HepG2 (cell line): ENCODE results near the gene HIPK3.

Source experiments
- CTCF ChIP-seq: sonication (generic); formaldehyde crosslinking; IDR thresholded peaks from 2 replicates; pipeline ENCODE4 v1.5.0; 2020; ENCODE audit warnings: mild to moderate bottlenecking, missing genetic modification reagents, moderate library complexity
- HNF4A ChIP-seq: sonication (generic); formaldehyde crosslinking; IDR thresholded peaks from 2 replicates; pipeline ENCODE4 v1.4.0; 2020; ENCODE audit warnings: missing genetic modification reagents
- MTA1 ChIP-seq: sonication (generic); formaldehyde crosslinking; IDR thresholded peaks from 2 replicates; pipeline ENCODE4 v1.4.0; 2020; ENCODE audit warnings: missing genetic modification reagents, mild to moderate bottlenecking, borderline replicate concordance
- RAD21 ChIP-seq: fragments of 450-650 bp; formaldehyde crosslinking; IDR thresholded peaks from 2 replicates; pipeline ENCODE4 v1.5.0; 2020; ENCODE audit warnings: mild to moderate bottlenecking
- REST ChIP-seq, 2 experiments: IDR thresholded peaks; 2 replicates each; pipeline ENCODE4 v1.6.1; 2011 to 2012; ENCODE audit warnings: low read length in 2 of 2, borderline replicate concordance in 1 of 2, low read depth in 1 of 2, mild to moderate bottlenecking in 1 of 2, moderate library complexity in 1 of 2
- SIN3A ChIP-seq: IDR thresholded peaks from 2 replicates; pipeline ENCODE4 v1.6.1; 2011; ENCODE audit warnings: low read depth, mild to moderate bottlenecking, control low read depth, low read length, borderline replicate concordance
- SP1 ChIP-seq, 2 experiments: fragments of 450-650 bp in 1 of 2; sonication (generic) in 1 of 2; formaldehyde crosslinking in 1 of 2; IDR thresholded peaks; 2 replicates each; pipeline versions ENCODE4 v1.4.0 to v1.6.1; 2016 to 2020; ENCODE audit warnings: missing genetic modification reagents in 1 of 2
- SP2 ChIP-seq: sonication (generic); formaldehyde crosslinking; IDR thresholded peaks from 2 replicates; pipeline ENCODE4 v1.5.1; 2020; ENCODE audit warnings: mild to moderate bottlenecking, missing genetic modification reagents
- ZNF775 ChIP-seq: sonication (generic); formaldehyde crosslinking; IDR thresholded peaks from 2 replicates; pipeline ENCODE4 v1.4.0; 2020; ENCODE audit warnings: missing genetic modification reagents, mild to moderate bottlenecking, moderate library complexity, borderline replicate concordance

GRCh38 chr11:33390944-33391892 is 134.0 kb downstream of the HIPK3 start:
- TF ChIP-seq REST (IDR thresholded peaks at IDR 0.05; ENCODE audit: borderline replicate concordance in 1 of 2, low read depth in 1 of 2, low read length in 2 of 2) (no peak), SP1 (IDR thresholded peaks at IDR 0.05) (no peak), SP1 (CRISPR knock-in tag; IDR thresholded peaks at IDR 0.05) (no peak), CTCF (CRISPR knock-in tag) (no peak), SIN3A (no peak), ZNF775 (CRISPR knock-in tag) (no peak), HNF4A (no peak), MTA1 (CRISPR knock-in tag) (no peak), RAD21 (CRISPR knock-in tag) (no peak), SP2 (CRISPR knock-in tag) (no peak)
